Loucy (cell line): ENCODE data around the gene NUP54.

Source experiments
- EZH2phosphoT487 ChIP-seq: fragments of 200-600 bp; IDR thresholded peaks from 2 replicates; pipeline ENCODE4 v1.6.1; 2018; ENCODE audit warnings: antibody characterized with exemption, mild to moderate bottlenecking, moderate library complexity, borderline replicate concordance
- TF ChIP-seq, protein P1 (sequence below): fragments of 200-600 bp; sonication (generic); conservative IDR thresholded peaks from 2 replicates; pipeline ENCODE4 v1.5.1; 2014; ENCODE audit warnings: mild to moderate bottlenecking, antibody characterized with exemption, low read length

DNA sequence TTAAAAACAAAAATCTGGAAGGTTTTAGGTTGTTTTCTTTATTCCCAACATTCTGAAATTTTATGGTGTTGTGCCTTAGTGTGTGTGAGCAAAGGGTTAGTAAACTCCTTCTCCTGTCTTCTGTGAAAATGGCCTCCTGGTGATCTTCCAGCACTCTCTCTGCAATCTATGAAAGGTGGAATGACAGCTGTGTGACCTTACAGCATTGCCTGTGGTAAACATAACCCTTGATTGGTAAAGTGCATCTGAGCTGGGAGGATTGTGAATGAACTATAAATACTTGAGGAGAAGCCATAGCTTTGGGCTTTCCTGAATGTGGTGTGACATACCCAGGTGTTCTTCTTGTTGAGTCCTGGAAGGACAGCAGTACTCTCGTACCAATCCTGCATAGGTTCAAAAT lies 63.7 kb downstream of the NUP54 start:
- TF ChIP-seq, protein P1, sequence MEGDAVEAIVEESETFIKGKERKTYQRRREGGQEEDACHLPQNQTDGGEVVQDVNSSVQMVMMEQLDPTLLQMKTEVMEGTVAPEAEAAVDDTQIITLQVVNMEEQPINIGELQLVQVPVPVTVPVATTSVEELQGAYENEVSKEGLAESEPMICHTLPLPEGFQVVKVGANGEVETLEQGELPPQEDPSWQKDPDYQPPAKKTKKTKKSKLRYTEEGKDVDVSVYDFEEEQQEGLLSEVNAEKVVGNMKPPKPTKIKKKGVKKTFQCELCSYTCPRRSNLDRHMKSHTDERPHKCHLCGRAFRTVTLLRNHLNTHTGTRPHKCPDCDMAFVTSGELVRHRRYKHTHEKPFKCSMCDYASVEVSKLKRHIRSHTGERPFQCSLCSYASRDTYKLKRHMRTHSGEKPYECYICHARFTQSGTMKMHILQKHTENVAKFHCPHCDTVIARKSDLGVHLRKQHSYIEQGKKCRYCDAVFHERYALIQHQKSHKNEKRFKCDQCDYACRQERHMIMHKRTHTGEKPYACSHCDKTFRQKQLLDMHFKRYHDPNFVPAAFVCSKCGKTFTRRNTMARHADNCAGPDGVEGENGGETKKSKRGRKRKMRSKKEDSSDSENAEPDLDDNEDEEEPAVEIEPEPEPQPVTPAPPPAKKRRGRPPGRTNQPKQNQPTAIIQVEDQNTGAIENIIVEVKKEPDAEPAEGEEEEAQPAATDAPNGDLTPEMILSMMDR = no peak
- TF ChIP-seq EZH2phosphoT487 = no peak
